Measurements from ENCODE around the gene ULK2.

DNA sequence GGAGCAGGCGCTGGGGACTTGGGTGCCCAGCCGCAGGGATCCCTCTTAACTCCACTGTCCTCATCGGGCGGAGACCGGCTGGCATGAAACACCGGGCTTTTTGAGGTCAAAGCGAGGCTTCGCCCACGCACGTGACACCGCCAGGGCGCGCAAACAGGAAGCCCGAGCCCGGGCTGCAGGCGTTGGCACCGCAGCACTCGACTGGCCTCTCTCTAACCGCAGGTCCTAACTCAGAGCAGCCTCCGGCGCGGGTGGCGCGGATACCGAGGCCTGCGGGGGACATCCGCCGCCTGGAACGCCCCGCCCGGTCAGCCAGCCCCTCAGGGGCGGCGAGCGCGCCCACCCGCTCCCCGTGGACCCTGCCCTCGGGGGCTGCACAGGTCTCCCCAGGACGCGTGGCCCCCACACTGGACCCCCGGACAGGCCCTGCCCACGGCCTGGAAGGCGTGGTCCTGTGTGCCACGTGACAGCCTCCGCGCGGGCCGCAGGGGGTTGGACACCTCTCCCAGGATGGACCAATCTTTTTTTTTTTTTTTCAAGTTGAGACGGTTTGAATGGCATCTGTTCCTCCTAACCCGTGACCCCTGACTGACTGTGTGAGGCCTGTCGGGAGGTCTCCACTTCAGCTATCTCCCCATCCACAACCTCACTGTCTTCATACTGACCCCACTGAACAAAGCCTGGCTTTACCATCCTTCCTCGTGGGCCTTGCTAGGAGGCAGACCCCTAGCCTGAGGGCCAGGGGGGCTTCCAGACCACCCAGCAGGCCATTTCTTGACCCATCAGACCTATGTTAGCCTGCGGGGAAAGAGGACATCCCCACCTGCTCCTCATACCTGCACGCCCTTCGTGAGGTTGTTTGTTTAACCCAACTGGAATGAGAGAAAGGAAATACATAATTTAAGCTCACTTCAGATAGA, 143.0 kb downstream of the ULK2 start:
- peak; percentile 59 for TF ChIP-seq POLR2A (IDR thresholded peaks at IDR 0.05)
- TF ChIP-seq, protein P1, sequence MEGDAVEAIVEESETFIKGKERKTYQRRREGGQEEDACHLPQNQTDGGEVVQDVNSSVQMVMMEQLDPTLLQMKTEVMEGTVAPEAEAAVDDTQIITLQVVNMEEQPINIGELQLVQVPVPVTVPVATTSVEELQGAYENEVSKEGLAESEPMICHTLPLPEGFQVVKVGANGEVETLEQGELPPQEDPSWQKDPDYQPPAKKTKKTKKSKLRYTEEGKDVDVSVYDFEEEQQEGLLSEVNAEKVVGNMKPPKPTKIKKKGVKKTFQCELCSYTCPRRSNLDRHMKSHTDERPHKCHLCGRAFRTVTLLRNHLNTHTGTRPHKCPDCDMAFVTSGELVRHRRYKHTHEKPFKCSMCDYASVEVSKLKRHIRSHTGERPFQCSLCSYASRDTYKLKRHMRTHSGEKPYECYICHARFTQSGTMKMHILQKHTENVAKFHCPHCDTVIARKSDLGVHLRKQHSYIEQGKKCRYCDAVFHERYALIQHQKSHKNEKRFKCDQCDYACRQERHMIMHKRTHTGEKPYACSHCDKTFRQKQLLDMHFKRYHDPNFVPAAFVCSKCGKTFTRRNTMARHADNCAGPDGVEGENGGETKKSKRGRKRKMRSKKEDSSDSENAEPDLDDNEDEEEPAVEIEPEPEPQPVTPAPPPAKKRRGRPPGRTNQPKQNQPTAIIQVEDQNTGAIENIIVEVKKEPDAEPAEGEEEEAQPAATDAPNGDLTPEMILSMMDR (IDR thresholded peaks at IDR 0.05): no peak
- TF ChIP-seq POLR2AphosphoS5 (IDR thresholded peaks at IDR 0.05): peak in 2 of 3 donors; percentile 33 to 68
